ENCODE results near the gene GPC6. TPM values are rescaled to one million over a fixed set of nuclear protein-coding genes. Genes with fewer than 3 reads are reported as not detected.

The GPC6 gene
- total RNA-seq, 1 experiment from 2014 or later, result 1.6 TPM

- DNase-seq (ENCODE audit: low read depth in 1 of 2, low spot score in 2 of 2), result no peak
- Histone ChIP-seq H3K27ac (no peak overlapping the region), H3K4me1 (replicated peaks) (no peaks in the 10 kb centered on the region), H3K27me3 (replicated peaks) (no peaks in the 10 kb centered on the region), H3K9me3 (replicated peaks) (no peaks in the 10 kb centered on the region), H3K4me3 (no peak overlapping the region), H3K36me3 (no peaks in the 10 kb centered on the region)
Measured at GRCh38 chr13:93810264-93810663, 583.7 kb downstream of the GPC6 start.

- Histone ChIP-seq H3K4me3 (no peak overlapping the region), H3K9me3 (replicated peaks) (no peaks in the 10 kb centered on the region), H3K27me3 (replicated peaks) (no peaks in the 10 kb centered on the region), H3K27ac (no peak overlapping the region), H3K4me1 (replicated peaks) (no peaks in the 10 kb centered on the region), H3K36me3 (no peaks in the 10 kb centered on the region)
- no peak for DNase-seq (ENCODE audit: low read depth in 1 of 2, low spot score in 2 of 2)
Measured at GRCh38 chr13:93811071-93811737, 584.6 kb downstream of the GPC6 start.

GRCh38 chr13:93811738-93812112 lies 585.1 kb downstream of the GPC6 start:
- no peak for DNase-seq (ENCODE audit: low read depth in 1 of 2, low spot score in 2 of 2)
- H3K9me3 ChIP-seq (replicated peaks), result no peaks in the 10 kb centered on the region
- no peak overlapping the region for H3K4me3 ChIP-seq
- no peaks in the 10 kb centered on the region for H3K36me3 ChIP-seq
- no peak overlapping the region for H3K27ac ChIP-seq
- no peaks in the 10 kb centered on the region for H3K4me1 ChIP-seq (replicated peaks)
- H3K27me3 ChIP-seq (replicated peaks), result no peaks in the 10 kb centered on the region

- Histone ChIP-seq H3K36me3 (no peaks in the 10 kb centered on the region), H3K27ac (no peak overlapping the region), H3K27me3 (replicated peaks) (no peaks in the 10 kb centered on the region), H3K4me3 (no peak overlapping the region), H3K9me3 (replicated peaks) (no peaks in the 10 kb centered on the region), H3K4me1 (replicated peaks) (no peaks in the 10 kb centered on the region)
- DNase-seq (ENCODE audit: low read depth in 1 of 2, low spot score in 2 of 2), result no peak
Measured at GRCh38 chr13:93814658-93815057, 588.1 kb downstream of the GPC6 start.

- Histone ChIP-seq H3K4me1 (replicated peaks) (no peaks in the 10 kb centered on the region), H3K4me3 (no peak overlapping the region), H3K27me3 (replicated peaks) (no peaks in the 10 kb centered on the region), H3K9me3 (replicated peaks) (no peaks in the 10 kb centered on the region), H3K36me3 (no peaks in the 10 kb centered on the region), H3K27ac (no peak overlapping the region)
- DNase-seq (ENCODE audit: low read depth in 1 of 2, low spot score in 2 of 2), result no peak
Measured at GRCh38 chr13:93818345-93818744, 591.7 kb downstream of the GPC6 start.

- no peak overlapping the region for H3K27ac ChIP-seq
- H3K9me3 ChIP-seq (replicated peaks), result no peaks in the 10 kb centered on the region
- H3K4me1 ChIP-seq (replicated peaks), result no peaks in the 10 kb centered on the region
- DNase-seq (ENCODE audit: low read depth in 1 of 2, low spot score in 2 of 2), result no peak
- no peaks in the 10 kb centered on the region for H3K36me3 ChIP-seq
- no peak overlapping the region for H3K4me3 ChIP-seq
- H3K27me3 ChIP-seq (replicated peaks), result no peaks in the 10 kb centered on the region
Measured at GRCh38 chr13:93819331-93819890, 592.8 kb downstream of the GPC6 start.

GRCh38 chr13:93824286-93824685 lies 597.7 kb downstream of the GPC6 start:
- H3K4me1 ChIP-seq (replicated peaks), result no peaks in the 10 kb centered on the region
- no peaks in the 10 kb centered on the region for H3K27me3 ChIP-seq (replicated peaks)
- no peaks in the 10 kb centered on the region for H3K9me3 ChIP-seq (replicated peaks)
- DNase-seq (ENCODE audit: low read depth in 1 of 2, low spot score in 2 of 2), result no peak
- no peak overlapping the region for H3K27ac ChIP-seq
- H3K4me3 ChIP-seq, result no peak overlapping the region
- H3K36me3 ChIP-seq, result no peaks in the 10 kb centered on the region

- no peaks in the 10 kb centered on the region for H3K9me3 ChIP-seq (replicated peaks)
- no peak for DNase-seq (ENCODE audit: low read depth in 1 of 2, low spot score in 2 of 2)
- no peak overlapping the region for H3K27ac ChIP-seq
- no peaks in the 10 kb centered on the region for H3K27me3 ChIP-seq (replicated peaks)
- H3K36me3 ChIP-seq, result no peaks in the 10 kb centered on the region
- H3K4me1 ChIP-seq (replicated peaks), result no peaks in the 10 kb centered on the region
- no peak overlapping the region for H3K4me3 ChIP-seq
Measured at GRCh38 chr13:93834051-93834450, 607.4 kb downstream of the GPC6 start.

- no peaks in the 10 kb centered on the region for H3K9me3 ChIP-seq (replicated peaks)
- no peak for DNase-seq (ENCODE audit: low read depth in 1 of 2, low spot score in 2 of 2)
- H3K27ac ChIP-seq, result no peak overlapping the region
- H3K4me3 ChIP-seq, result no peak overlapping the region
- peaks cover 10% of the 10 kb centered on the region for H3K4me1 ChIP-seq (replicated peaks)
- 0 out of 2 replicates have a peak, but pooled peaks cover 3% of the 10 kb centered on the region for H3K27me3 ChIP-seq (replicated peaks)
- H3K36me3 ChIP-seq, result no peaks in the 10 kb centered on the region
Measured at GRCh38 chr13:93843082-93843481, 616.5 kb downstream of the GPC6 start.

- Histone ChIP-seq H3K27ac (no peak overlapping the region), H3K4me1 (replicated peaks) (peaks cover 10% of the 10 kb centered on the region), H3K27me3 (replicated peaks) (no peaks in the 10 kb centered on the region), H3K36me3 (no peaks in the 10 kb centered on the region), H3K9me3 (replicated peaks) (no peaks in the 10 kb centered on the region), H3K4me3 (no peak overlapping the region)
- peak in 1 of 2 experiments; percentile 55 for DNase-seq (ENCODE audit: low read depth in 1 of 2, low spot score in 2 of 2)
Measured at GRCh38 chr13:93847162-93847561, 620.6 kb downstream of the GPC6 start.

GRCh38 chr13:93848247-93848646 lies 621.6 kb downstream of the GPC6 start:
- Histone ChIP-seq H3K4me3 (no peak overlapping the region), H3K4me1 (replicated peaks) (peaks cover 10% of the 10 kb centered on the region), H3K9me3 (replicated peaks) (no peaks in the 10 kb centered on the region), H3K36me3 (no peaks in the 10 kb centered on the region), H3K27ac (no peak overlapping the region), H3K27me3 (replicated peaks) (no peaks in the 10 kb centered on the region)
- DNase-seq (ENCODE audit: low read depth in 1 of 2, low spot score in 2 of 2), result no peak

- H3K9me3 ChIP-seq (replicated peaks), result no peaks in the 10 kb centered on the region
- no peak overlapping the region for H3K4me3 ChIP-seq
- no peak overlapping the region for H3K27ac ChIP-seq
- DNase-seq (ENCODE audit: low read depth in 1 of 2, low spot score in 2 of 2), result no peak
- H3K27me3 ChIP-seq (replicated peaks), result no peaks in the 10 kb centered on the region
- H3K36me3 ChIP-seq, result no peaks in the 10 kb centered on the region
- peaks cover 10% of the 10 kb centered on the region for H3K4me1 ChIP-seq (replicated peaks)
Measured at GRCh38 chr13:93851236-93851635, 624.6 kb downstream of the GPC6 start.

GRCh38 chr13:93853912-93854311 lies 627.3 kb downstream of the GPC6 start:
- peaks cover 8% of the 10 kb centered on the region for H3K4me1 ChIP-seq (replicated peaks)
- H3K9me3 ChIP-seq (replicated peaks), result no peaks in the 10 kb centered on the region
- H3K27ac ChIP-seq, result no peak overlapping the region
- H3K4me3 ChIP-seq, result no peak overlapping the region
- no peaks in the 10 kb centered on the region for H3K36me3 ChIP-seq
- H3K27me3 ChIP-seq (replicated peaks), result no peaks in the 10 kb centered on the region
- no peak for DNase-seq (ENCODE audit: low read depth in 1 of 2, low spot score in 2 of 2)

- DNase-seq (ENCODE audit: low read depth in 1 of 2, low spot score in 2 of 2), result no peak
- H3K9me3 ChIP-seq (replicated peaks), result no peaks in the 10 kb centered on the region
- H3K27me3 ChIP-seq (replicated peaks), result no peaks in the 10 kb centered on the region
- no peaks in the 10 kb centered on the region for H3K36me3 ChIP-seq
- H3K4me3 ChIP-seq, result no peak overlapping the region
- H3K4me1 ChIP-seq (replicated peaks), result peaks cover 37% of the 10 kb centered on the region
- no peak overlapping the region for H3K27ac ChIP-seq
Measured at GRCh38 chr13:93857126-93857525, 630.5 kb downstream of the GPC6 start.

GRCh38 chr13:93859716-93860115 lies 633.1 kb downstream of the GPC6 start:
- H3K36me3 ChIP-seq, result no peaks in the 10 kb centered on the region
- H3K4me1 ChIP-seq (replicated peaks), result peaks cover 45% of the 10 kb centered on the region
- no peak overlapping the region for H3K4me3 ChIP-seq
- H3K27ac ChIP-seq, result peak overlapping the region; percentile 41
- H3K27me3 ChIP-seq (replicated peaks), result no peaks in the 10 kb centered on the region
- H3K9me3 ChIP-seq (replicated peaks), result no peaks in the 10 kb centered on the region
- DNase-seq (ENCODE audit: low read depth in 1 of 2, low spot score in 2 of 2), result peak; percentile 73 to 92

All from SJSA1 (cell line).